WERI-Rb-1 (cell line): ENCODE results near the gene CELF2.

Experiments used
- DNase-seq: peaks from one replicate; pipeline ENCODE4 v3.0.0-alpha.2; 2020
- H3K27ac ChIP-seq: fragments of 250-450 bp; sonication (Bioruptor Pico); 2 replicates; pipeline ENCODE4 v1.5.1; 2020; ENCODE audit warnings: mild to moderate bottlenecking, moderate library complexity
- H3K27me3 ChIP-seq: fragments of 250-450 bp; sonication (Bioruptor Pico); 2 replicates; pipeline ENCODE4 v1.5.1; 2021; ENCODE audit warnings: mild to moderate bottlenecking, low read depth, moderate library complexity; ENCODE audit not compliant: insufficient read depth, severe bottlenecking
- H3K36me3 ChIP-seq: fragments of 250-450 bp; sonication (Bioruptor Pico); 2 replicates; pipeline ENCODE4 v1.5.1; 2020; ENCODE audit warnings: mild to moderate bottlenecking, moderate library complexity
- H3K4me3 ChIP-seq: 2 replicates; pipeline ENCODE4 v1.5.1; 2011; ENCODE audit warnings: low read depth, mild to moderate bottlenecking, control low read depth, low read length
- H3K9me3 ChIP-seq: fragments of 250-450 bp; sonication (Bioruptor Pico); 2 replicates; pipeline ENCODE4 v1.5.1; 2021; ENCODE audit warnings: mild to moderate bottlenecking, moderate library complexity; ENCODE audit not compliant: severe bottlenecking
- TF ChIP-seq, protein P1 (sequence below): IDR thresholded peaks from 2 replicates; pipeline ENCODE4 v1.5.1; 2011; ENCODE audit warnings: low read depth, mild to moderate bottlenecking, control low read depth, inconsistent platforms, low read length

Gene CELF2

DNA sequence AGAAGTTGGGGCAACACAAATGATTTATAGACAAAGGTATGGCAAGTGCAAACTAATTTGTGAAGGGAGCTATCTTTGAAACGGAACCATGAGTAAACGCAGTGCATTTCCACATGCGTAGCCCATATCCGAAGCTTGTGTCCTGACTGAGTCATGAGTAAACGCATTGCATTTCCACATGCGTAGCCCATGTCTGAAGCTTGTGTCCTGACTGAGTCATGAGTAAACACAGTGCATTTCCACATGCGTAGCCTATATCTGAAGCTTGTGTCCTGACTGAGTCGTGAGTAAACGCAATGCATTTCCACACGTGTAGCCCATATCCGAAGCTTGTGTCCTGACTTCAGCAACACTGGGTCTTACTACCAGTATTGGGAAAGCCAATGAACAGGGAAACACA, 95.0 kb downstream of the CELF2 start:
- Histone ChIP-seq H3K9me3 (no peaks in the 10 kb centered on the region), H3K27ac (no peak overlapping the region), H3K27me3 (no peaks in the 10 kb centered on the region), H3K4me3 (no peak overlapping the region), H3K36me3 (no peaks in the 10 kb centered on the region)
- TF ChIP-seq, protein P1, sequence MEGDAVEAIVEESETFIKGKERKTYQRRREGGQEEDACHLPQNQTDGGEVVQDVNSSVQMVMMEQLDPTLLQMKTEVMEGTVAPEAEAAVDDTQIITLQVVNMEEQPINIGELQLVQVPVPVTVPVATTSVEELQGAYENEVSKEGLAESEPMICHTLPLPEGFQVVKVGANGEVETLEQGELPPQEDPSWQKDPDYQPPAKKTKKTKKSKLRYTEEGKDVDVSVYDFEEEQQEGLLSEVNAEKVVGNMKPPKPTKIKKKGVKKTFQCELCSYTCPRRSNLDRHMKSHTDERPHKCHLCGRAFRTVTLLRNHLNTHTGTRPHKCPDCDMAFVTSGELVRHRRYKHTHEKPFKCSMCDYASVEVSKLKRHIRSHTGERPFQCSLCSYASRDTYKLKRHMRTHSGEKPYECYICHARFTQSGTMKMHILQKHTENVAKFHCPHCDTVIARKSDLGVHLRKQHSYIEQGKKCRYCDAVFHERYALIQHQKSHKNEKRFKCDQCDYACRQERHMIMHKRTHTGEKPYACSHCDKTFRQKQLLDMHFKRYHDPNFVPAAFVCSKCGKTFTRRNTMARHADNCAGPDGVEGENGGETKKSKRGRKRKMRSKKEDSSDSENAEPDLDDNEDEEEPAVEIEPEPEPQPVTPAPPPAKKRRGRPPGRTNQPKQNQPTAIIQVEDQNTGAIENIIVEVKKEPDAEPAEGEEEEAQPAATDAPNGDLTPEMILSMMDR, result no peak
- no peak for DNase-seq

DNA sequence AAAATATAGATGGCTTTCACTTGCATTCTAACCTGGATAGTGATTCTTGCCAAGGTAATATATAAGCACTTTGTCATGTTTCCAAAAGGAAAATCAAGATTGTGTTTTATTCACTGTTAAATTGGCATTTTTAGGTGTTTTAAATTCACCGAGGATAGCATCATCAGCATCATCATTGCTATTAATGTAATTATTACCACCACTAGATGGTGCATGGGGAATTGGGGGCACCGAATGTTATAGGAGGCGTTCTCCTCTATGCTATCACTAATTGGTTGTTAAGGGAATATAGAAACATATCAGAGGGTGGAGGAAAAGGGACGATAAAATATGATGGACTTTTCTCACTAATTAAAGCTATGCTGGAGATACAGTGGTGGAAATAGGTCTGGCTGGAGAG, 95.5 kb downstream of the CELF2 start:
- DNase-seq, result no peak
- Histone ChIP-seq H3K4me3 (no peak overlapping the region), H3K27me3 (no peaks in the 10 kb centered on the region), H3K9me3 (no peaks in the 10 kb centered on the region), H3K36me3 (no peaks in the 10 kb centered on the region), H3K27ac (no peak overlapping the region)
- TF ChIP-seq, protein P1, result no peak

DNA sequence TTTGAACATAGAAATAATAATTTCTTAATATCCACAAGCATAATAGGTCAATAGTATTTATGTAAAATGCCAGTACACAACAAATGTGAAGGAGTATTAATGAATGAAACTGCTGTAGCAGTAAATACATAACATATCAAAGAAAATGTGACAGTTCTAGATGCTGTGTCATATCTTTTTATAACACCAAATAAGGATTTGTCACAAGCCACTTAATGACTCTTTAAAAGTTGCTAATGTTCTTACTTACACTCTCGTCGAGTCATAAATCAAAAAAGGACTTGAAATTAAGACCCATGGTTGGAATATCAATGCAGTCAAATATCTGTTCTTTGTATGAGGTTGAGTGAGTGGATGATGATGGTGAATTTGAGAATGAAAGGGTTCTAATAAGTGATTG, 96.6 kb downstream of the CELF2 start:
- H3K27ac ChIP-seq, result no peak overlapping the region
- H3K27me3 ChIP-seq, result no peaks in the 10 kb centered on the region
- no peaks in the 10 kb centered on the region for H3K36me3 ChIP-seq
- TF ChIP-seq, protein P1, result no peak
- H3K4me3 ChIP-seq, result no peak overlapping the region
- no peak for DNase-seq
- H3K9me3 ChIP-seq, result no peaks in the 10 kb centered on the region

DNA sequence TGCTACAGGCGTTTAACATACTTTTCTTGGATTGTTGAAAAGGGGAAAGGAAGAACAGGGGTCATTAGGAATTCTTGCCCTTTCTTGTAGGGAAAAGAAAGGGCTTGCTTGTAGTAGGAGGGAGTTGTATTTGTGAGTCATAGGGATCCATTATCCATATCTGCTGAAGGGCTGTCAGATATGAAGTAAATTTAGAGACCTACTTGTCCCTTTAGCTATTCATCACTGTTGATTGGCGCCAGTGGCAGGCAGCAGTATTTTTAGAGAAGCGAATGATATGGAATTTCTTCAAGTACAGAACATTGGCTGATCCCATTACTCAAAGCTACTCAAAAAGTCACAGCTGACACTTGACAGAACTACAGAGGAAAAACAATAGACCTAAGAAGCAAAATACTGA, 97.7 kb downstream of the CELF2 start:
- Histone ChIP-seq H3K36me3 (no peaks in the 10 kb centered on the region), H3K4me3 (no peak overlapping the region), H3K27ac (no peak overlapping the region), H3K27me3 (no peaks in the 10 kb centered on the region), H3K9me3 (no peaks in the 10 kb centered on the region)
- TF ChIP-seq, protein P1, result no peak
- DNase-seq, result no peak

DNA sequence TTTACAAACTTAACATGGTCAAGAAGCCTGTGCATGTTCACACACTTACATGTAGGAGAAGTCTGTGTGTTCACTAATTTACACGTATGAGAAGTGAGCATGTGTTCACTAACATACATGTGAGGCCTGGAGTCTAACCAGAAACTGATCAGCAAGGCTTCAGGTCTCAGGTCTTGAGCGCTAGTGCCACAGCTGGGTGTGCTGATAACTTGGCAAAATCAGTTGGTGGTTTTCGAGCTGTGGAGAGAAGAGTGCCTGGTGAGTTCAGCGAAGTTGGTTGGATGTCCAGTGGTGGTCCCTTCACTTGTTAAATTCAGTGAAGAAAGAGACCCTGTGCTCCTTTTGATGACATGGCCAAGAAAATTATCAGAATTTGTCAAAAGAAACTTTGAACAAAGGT, 98.7 kb downstream of the CELF2 start:
- Histone ChIP-seq H3K36me3 (no peaks in the 10 kb centered on the region), H3K27ac (no peak overlapping the region), H3K9me3 (no peaks in the 10 kb centered on the region), H3K4me3 (no peak overlapping the region), H3K27me3 (no peaks in the 10 kb centered on the region)
- DNase-seq, result no peak
- TF ChIP-seq, protein P1, result no peak

DNA sequence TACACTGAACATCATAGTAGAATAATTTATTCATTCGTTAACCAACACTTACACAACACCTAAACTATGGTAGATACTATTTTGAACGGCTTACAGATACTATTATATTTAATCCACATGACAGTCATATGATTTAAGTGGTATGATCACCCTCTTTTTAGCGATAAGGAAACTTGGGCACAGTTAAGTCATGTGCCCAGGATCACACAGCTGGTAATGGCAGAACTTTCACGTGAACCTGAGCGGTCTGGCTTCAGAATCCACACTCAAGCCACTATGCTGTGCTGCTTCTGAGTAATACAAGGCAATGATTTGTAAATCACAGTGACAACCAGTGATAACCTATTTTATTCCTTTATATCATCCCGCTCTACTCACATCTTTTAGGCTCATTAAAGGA, 99.1 kb downstream of the CELF2 start:
- DNase-seq, result no peak
- Histone ChIP-seq H3K27me3 (no peaks in the 10 kb centered on the region), H3K4me3 (no peak overlapping the region), H3K27ac (no peak overlapping the region), H3K36me3 (no peaks in the 10 kb centered on the region), H3K9me3 (no peaks in the 10 kb centered on the region)
- TF ChIP-seq, protein P1, result no peak
